Measurements from ENCODE around the gene ZBTB6.
"Not testable (repeated sequence)": the region's sequence is repeated elsewhere in the genome, so short reads cannot be mapped to it uniquely, and the experiment has no call there.

The ZBTB6 gene

DNA sequence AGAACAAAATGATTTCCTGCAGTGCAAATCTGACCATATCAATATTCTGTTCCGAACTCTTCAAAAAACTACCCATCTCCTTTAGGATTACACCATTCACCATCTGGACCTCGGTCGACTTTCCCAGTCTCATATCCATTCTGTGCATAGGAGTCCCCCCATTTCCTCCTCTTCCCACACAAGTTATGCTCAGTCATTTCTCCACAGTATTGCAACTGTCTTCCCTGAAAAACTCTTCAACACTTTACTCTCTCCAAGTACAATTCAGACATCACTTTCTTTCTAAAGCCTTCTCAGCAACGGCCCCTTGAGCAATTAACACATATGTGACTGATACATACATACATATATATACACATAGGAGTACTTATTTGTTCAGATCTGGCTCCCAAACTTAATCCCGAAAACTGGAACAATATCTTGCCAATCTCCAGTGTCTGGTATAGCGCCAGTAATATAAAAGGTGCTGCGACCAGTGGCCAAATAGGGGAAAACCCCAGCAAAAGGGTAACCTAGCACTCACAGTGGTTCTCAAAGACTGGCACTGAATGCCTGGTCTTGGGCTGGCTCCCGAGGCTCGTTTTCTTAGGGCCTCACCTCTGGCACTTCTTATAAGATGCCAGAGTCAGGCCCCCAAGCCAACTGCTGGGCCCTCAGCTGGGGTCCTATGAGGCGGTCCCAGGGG is 17.6 kb upstream of the ZBTB6 start:
- Histone ChIP-seq H3K4me3 (ENCODE audit: low read depth in 1 of 5, low read length in 5 of 5) (peak overlapping the region; percentile 80 to 89 (median 83)), H3K27ac (ENCODE audit: low read depth, low read length) (peak overlapping the region; percentile 69), H3K4me1 (ENCODE audit: control insufficient read depth in 5 of 5, insufficient read depth in 5 of 5, low read length in 5 of 5) (peaks cover 4 to 38% (median 29%) of the 10 kb centered on the region in 5 donors), H3K9me3 (ENCODE audit: control insufficient read depth in 5 of 5, low read length in 5 of 5) (no peaks in the 10 kb centered on the region), H3K27me3 (ENCODE audit: control insufficient read depth in 5 of 5, insufficient read depth in 4 of 5, low read length in 5 of 5) (no peaks in the 10 kb centered on the region), H3K36me3 (ENCODE audit: control insufficient read depth in 5 of 5, insufficient read depth in 5 of 5, low read length in 5 of 5) (no peaks in the 10 kb centered on the region), H3K9ac (ENCODE audit: low read length in 5 of 5) (peak overlapping the region; percentile 66 to 97 (median 88))

DNA sequence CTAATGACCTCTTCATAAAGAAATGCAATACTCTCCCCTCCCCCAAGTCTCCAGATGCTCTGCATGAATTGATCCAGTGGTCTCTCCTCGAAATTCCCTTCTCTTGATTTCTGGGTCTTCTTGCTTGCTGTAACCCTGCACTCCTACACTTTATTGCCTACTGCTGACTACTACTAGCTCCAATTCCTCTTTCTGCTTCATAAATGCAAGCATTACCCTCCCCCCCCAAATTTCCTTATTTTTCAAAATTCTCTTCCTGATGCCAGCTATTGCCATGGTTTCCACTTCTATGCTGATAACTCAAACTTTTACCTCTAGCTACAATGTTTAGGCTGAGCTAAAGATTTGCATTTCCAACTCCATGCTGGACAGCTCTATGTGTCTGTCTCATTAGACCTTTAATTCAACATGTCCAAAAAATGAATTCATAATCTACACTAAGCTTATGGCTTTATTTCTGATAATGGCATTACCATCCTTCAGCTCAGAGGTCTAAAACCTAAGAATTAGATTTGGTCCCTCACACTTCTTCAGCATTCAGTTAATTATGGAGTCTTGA is 16.8 kb upstream of the ZBTB6 start:
- no peak overlapping the region for H3K4me3 ChIP-seq (ENCODE audit: low read depth in 1 of 5, low read length in 5 of 5)
- H3K4me1 ChIP-seq (ENCODE audit: control insufficient read depth in 5 of 5, insufficient read depth in 5 of 5, low read length in 5 of 5): peaks cover 4 to 38% (median 29%) of the 10 kb centered on the region in 5 donors
- H3K9ac ChIP-seq (ENCODE audit: low read length in 5 of 5): no peak overlapping the region

DNA sequence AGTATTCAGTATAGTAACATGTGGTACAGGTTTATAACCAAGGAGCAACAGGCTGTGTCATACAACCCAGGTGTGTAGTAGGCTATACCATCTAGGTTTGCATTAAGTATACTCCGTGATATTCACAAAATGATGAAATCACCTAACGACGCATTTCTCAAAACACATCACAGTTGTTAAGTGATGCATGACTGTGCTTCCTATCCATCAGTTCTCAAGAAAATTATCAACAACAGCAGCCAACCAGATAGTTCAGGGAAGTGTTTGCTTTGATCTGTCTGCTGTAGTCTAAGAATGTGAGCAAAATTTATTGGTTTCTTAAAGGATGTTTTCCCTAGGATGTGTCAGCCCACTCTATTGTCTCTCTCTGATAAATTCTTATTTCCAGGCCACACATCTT is 10.8 kb upstream of the ZBTB6 start:
- Histone ChIP-seq H3K27me3 (ENCODE audit: control insufficient read depth in 5 of 5, insufficient read depth in 4 of 5, low read length in 5 of 5) (no peaks in the 10 kb centered on the region), H3K9ac (ENCODE audit: low read length in 5 of 5) (no peak overlapping the region), H3K36me3 (ENCODE audit: control insufficient read depth in 5 of 5, insufficient read depth in 5 of 5, low read length in 5 of 5) (peaks cover 5 to 16% (median 8%) of the 10 kb centered on the region in 5 donors), H3K4me1 (ENCODE audit: control insufficient read depth in 5 of 5, insufficient read depth in 5 of 5, low read length in 5 of 5) (no peaks in the 10 kb centered on the region), H3K9me3 (ENCODE audit: control insufficient read depth in 5 of 5, low read length in 5 of 5) (no peaks in the 10 kb centered on the region), H3K27ac (ENCODE audit: low read depth, low read length) (no peak overlapping the region), H3K4me3 (ENCODE audit: low read depth in 1 of 5, low read length in 5 of 5) (no peak overlapping the region)

More for the DNA sequence above, 16.8 kb upstream of the ZBTB6 start:
- H3K9me3 ChIP-seq (ENCODE audit: control insufficient read depth in 5 of 5, low read length in 5 of 5): no peaks in the 10 kb centered on the region
- H3K36me3 ChIP-seq (ENCODE audit: control insufficient read depth in 5 of 5, insufficient read depth in 5 of 5, low read length in 5 of 5): no peaks in the 10 kb centered on the region
- H3K27ac ChIP-seq (ENCODE audit: low read depth, low read length): no peak overlapping the region
- no peaks in the 10 kb centered on the region for H3K27me3 ChIP-seq (ENCODE audit: control insufficient read depth in 5 of 5, insufficient read depth in 4 of 5, low read length in 5 of 5)

DNA sequence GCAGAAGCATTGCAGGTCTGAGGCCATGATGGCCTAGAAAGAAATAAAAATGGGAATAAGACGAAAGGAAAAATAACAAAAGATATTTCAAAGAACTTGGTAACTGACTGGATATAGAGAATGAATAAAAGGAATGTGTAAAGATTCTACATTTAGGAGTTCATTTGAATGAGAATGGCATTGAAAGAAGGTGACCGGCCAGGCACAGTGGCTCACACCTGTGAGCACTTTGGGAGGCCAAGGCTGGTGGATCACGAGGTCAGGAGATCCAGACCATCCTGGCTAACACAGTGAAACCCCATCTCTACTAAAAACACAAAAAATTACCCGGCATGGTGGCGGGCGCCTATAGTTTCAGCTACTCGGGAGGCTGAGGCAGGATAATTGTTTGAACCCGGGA is 9.6 kb upstream of the ZBTB6 start:
- H3K4me3 ChIP-seq (ENCODE audit: low read depth in 1 of 5, low read length in 5 of 5): no peak overlapping the region
- no peaks in the 10 kb centered on the region for H3K4me1 ChIP-seq (ENCODE audit: control insufficient read depth in 5 of 5, insufficient read depth in 5 of 5, low read length in 5 of 5)
- no peaks in the 10 kb centered on the region for H3K27me3 ChIP-seq (ENCODE audit: control insufficient read depth in 5 of 5, insufficient read depth in 4 of 5, low read length in 5 of 5)
- no peak overlapping the region for H3K9ac ChIP-seq (ENCODE audit: low read length in 5 of 5)
- H3K9me3 ChIP-seq (ENCODE audit: control insufficient read depth in 5 of 5, low read length in 5 of 5): no peaks in the 10 kb centered on the region
- peaks cover 6 to 24% (median 9%) of the 10 kb centered on the region in 5 donors for H3K36me3 ChIP-seq (ENCODE audit: control insufficient read depth in 5 of 5, insufficient read depth in 5 of 5, low read length in 5 of 5)
- no peak overlapping the region for H3K27ac ChIP-seq (ENCODE audit: low read depth, low read length)

DNA sequence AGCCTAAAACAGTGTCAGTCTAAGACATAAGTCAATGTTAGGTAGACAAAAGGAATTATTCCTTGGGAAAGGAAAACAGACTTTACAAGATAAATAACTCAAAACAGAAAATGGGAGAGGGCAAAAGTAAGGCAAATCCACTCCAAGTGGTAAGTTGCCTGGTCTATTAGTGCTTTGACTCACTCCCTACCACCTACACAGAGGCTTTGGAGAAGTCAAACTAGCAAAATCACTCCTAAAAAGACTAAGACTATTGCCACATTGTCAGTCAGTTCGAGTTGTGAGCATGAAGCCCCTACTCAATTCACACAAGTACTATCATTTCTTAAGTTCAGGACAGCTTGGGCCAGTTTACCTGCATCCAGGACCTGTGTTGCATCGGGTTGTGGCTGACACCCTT is 5.2 kb upstream of the ZBTB6 start:
- H3K36me3 ChIP-seq (ENCODE audit: control insufficient read depth in 5 of 5, insufficient read depth in 5 of 5, low read length in 5 of 5): peaks cover 6 to 24% (median 9%) of the 10 kb centered on the region in 5 donors
- no peaks in the 10 kb centered on the region for H3K9me3 ChIP-seq (ENCODE audit: control insufficient read depth in 5 of 5, low read length in 5 of 5)
- H3K9ac ChIP-seq (ENCODE audit: low read length in 5 of 5): no peak overlapping the region
- H3K27me3 ChIP-seq (ENCODE audit: control insufficient read depth in 5 of 5, insufficient read depth in 4 of 5, low read length in 5 of 5): no peaks in the 10 kb centered on the region
- H3K27ac ChIP-seq (ENCODE audit: low read depth, low read length): no peak overlapping the region
- peaks cover 0 to 5% (median 4%) of the 10 kb centered on the region in 5 donors for H3K4me1 ChIP-seq (ENCODE audit: control insufficient read depth in 5 of 5, insufficient read depth in 5 of 5, low read length in 5 of 5)
- H3K4me3 ChIP-seq (ENCODE audit: low read depth in 1 of 5, low read length in 5 of 5): no peak overlapping the region

DNA sequence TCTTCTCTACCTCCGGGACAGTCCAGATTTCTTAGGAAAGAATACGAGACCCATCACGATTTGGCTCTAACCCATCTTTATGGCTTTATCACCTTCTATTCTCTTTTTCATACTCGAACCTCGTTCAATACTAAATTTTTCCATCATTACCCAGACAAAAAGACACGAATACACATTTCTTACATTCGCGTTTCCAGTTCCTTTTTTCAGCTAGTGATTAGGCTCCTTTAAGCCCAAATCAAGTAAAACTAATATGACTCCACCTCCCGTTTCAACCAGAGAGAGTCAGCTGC is 506 bp downstream of the ZBTB6 start:
- no peaks in the 10 kb centered on the region for H3K9me3 ChIP-seq (ENCODE audit: control insufficient read depth in 5 of 5, low read length in 5 of 5)
- H3K4me3 ChIP-seq (ENCODE audit: low read depth in 1 of 5, low read length in 5 of 5): peak overlapping the region; percentile 94 to 99 (median 98)
- peak overlapping the region; percentile 76 for H3K27ac ChIP-seq (ENCODE audit: low read depth, low read length)
- H3K27me3 ChIP-seq (ENCODE audit: control insufficient read depth in 5 of 5, insufficient read depth in 4 of 5, low read length in 5 of 5): no peaks in the 10 kb centered on the region
- peaks cover 0 to 18% (median 15%) of the 10 kb centered on the region in 5 donors for H3K4me1 ChIP-seq (ENCODE audit: control insufficient read depth in 5 of 5, insufficient read depth in 5 of 5, low read length in 5 of 5)
- H3K9ac ChIP-seq (ENCODE audit: low read length in 5 of 5): peak overlapping the region; percentile 74 to 95 (median 83)
- peaks cover 12 to 26% (median 16%) of the 10 kb centered on the region in 5 donors for H3K36me3 ChIP-seq (ENCODE audit: control insufficient read depth in 5 of 5, insufficient read depth in 5 of 5, low read length in 5 of 5)

DNA sequence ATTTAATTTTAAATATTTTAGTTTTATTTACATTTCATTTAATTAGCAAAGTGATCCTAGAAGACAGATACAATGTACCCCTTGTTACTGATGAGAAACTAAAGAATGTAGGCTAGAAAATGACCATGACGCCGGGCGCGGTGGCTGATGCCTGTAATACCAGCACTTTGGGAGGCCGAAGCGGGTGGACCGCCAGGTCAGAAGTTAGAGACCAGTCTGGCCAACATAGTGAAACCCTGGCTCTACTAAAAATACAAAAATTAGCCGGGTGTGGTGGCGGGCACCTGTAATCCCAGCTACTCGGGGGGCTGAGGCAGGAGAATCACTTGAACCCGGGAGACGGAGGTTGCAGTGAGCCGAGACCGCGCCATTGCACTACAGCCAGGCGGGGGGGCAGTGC is 7.0 kb downstream of the ZBTB6 start:
- Histone ChIP-seq H3K4me1 (ENCODE audit: control insufficient read depth in 5 of 5, insufficient read depth in 5 of 5, low read length in 5 of 5) (peaks cover 3 to 29% (median 22%) of the 10 kb centered on the region in 5 donors), H3K36me3 (ENCODE audit: control insufficient read depth in 5 of 5, insufficient read depth in 5 of 5, low read length in 5 of 5) (peaks cover 6 to 17% (median 9%) of the 10 kb centered on the region in 5 donors)
- H3K4me3 ChIP-seq (ENCODE audit: low read depth in 1 of 5, low read length in 5 of 5); H3K9ac ChIP-seq (ENCODE audit: low read length in 5 of 5); H3K9me3 ChIP-seq (ENCODE audit: control insufficient read depth in 5 of 5, low read length in 5 of 5); H3K27ac ChIP-seq (ENCODE audit: low read depth, low read length); H3K27me3 ChIP-seq (ENCODE audit: control insufficient read depth in 5 of 5, insufficient read depth in 4 of 5, low read length in 5 of 5): not testable (repeated sequence)

DNA sequence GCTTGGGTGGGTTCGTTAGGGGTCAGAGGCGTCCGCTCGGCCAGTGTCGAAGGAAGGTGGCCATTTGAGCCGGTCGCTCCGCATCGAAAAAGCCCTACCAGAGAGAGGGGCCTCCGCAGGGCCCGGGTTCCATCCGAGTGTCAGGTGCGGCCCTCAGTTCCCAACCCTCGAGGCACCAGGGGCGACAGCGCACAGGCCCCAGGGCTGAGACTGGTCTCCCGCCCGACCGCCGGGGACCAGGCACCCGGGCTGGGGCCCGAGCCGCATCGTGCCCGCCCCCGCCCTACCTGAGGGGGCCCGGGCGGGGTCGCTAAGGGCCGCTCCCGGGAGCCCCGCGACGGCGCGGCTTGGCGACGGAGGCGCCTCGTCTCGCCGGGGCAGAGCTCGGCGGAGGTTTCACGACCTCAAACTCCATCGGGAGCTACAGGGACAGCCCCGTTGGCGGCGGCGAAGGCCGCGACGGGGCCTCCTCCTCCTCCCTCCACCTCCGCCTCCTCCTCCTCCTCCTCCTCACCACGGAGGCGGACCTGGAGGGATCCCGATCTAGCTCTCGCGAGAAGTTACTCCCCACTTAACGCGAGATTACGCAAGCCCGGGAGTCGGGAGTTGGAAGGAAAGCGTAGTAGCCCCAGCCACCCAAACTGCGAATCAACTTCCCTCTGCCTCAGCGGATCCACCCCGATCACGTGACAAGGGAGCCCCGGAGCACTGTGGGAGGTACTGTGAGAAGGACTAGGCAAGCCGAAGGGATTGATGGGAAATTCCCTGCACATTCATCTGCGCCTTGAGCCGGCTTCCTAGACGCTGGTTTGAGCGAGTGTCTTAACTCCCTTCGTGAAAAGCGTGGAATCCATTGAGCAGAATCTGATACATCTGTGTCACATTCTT is 8.1 kb downstream of the ZBTB6 start, which contains the start of gene RC3H2:
TSS of gene RC3H2 (minus strand) at position 537 of the 888 bp plus-strand sequence. CDS start 7,850 bp downstream, outside the sequence.
- peak within 1 kb of the TSS; percentile 64 to 99 (median 93) for H3K9ac ChIP-seq (ENCODE audit: low read length in 5 of 5)
- no peaks in the 10 kb centered on the region for H3K9me3 ChIP-seq (ENCODE audit: control insufficient read depth in 5 of 5, low read length in 5 of 5)
- H3K36me3 ChIP-seq (ENCODE audit: control insufficient read depth in 5 of 5, insufficient read depth in 5 of 5, low read length in 5 of 5): peaks cover 0 to 9% (median 0%) of the 10 kb centered on the region in 5 donors
- peaks cover 3 to 29% (median 22%) of the 10 kb centered on the region in 5 donors for H3K4me1 ChIP-seq (ENCODE audit: control insufficient read depth in 5 of 5, insufficient read depth in 5 of 5, low read length in 5 of 5)
- peak within 1 kb of the TSS; percentile 84 for H3K27ac ChIP-seq (ENCODE audit: low read depth, low read length)
- no peaks in the 10 kb centered on the region for H3K27me3 ChIP-seq (ENCODE audit: control insufficient read depth in 5 of 5, insufficient read depth in 4 of 5, low read length in 5 of 5)
- peak within 1 kb of the TSS; percentile 84 to 95 (median 88) for H3K4me3 ChIP-seq (ENCODE audit: low read depth in 1 of 5, low read length in 5 of 5)

DNA sequence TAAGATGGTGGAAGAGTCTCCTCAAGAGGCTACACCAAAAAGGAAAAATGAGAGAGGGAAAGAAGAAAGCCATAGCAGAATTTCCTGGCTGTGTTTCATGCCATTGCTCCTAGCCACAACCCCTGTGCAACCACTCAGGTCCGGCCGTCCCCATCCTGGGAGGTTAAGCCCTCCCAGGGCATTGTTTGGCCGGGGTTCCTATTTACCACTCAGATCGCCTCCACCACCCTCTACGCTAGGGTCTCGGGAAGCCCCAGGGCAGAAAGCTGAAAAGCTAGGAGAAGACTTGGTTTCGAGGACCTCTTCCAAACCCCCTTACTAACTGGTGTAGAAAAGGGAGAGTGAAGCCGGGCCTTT is 8.7 kb downstream of the ZBTB6 start:
- peaks cover 3 to 30% (median 22%) of the 10 kb centered on the region in 5 donors for H3K4me1 ChIP-seq (ENCODE audit: control insufficient read depth in 5 of 5, insufficient read depth in 5 of 5, low read length in 5 of 5)

More for the DNA sequence above, 8.7 kb downstream of the ZBTB6 start:
- Histone ChIP-seq H3K9me3 (ENCODE audit: control insufficient read depth in 5 of 5, low read length in 5 of 5) (no peaks in the 10 kb centered on the region), H3K36me3 (ENCODE audit: control insufficient read depth in 5 of 5, insufficient read depth in 5 of 5, low read length in 5 of 5) (peaks cover 0 to 5% (median 0%) of the 10 kb centered on the region in 5 donors), H3K4me3 (ENCODE audit: low read depth in 1 of 5, low read length in 5 of 5) (peak overlapping the region; percentile 84 to 95 (median 88)), H3K27me3 (ENCODE audit: control insufficient read depth in 5 of 5, insufficient read depth in 4 of 5, low read length in 5 of 5) (no peaks in the 10 kb centered on the region), H3K9ac (ENCODE audit: low read length in 5 of 5) (peak overlapping the region; percentile 64 to 99 (median 93)), H3K27ac (ENCODE audit: low read depth, low read length) (peak overlapping the region; percentile 84)

Measured in subcutaneous abdominal adipose tissue (tissue), 5 donors.